Loucy (cell line): ENCODE results near the gene EIF4G3.
"Not testable (repeated sequence)": the region's sequence is repeated elsewhere in the genome, so short reads cannot be mapped to it uniquely, and the experiment has no call there.

Experiments used
- EZH2phosphoT487 ChIP-seq: fragments of 200-600 bp; IDR thresholded peaks from 2 replicates; pipeline ENCODE4 v1.6.1; 2018; ENCODE audit warnings: antibody characterized with exemption, mild to moderate bottlenecking, moderate library complexity, borderline replicate concordance
- TF ChIP-seq, protein P1 (sequence below): fragments of 200-600 bp; sonication (generic); conservative IDR thresholded peaks from 2 replicates; pipeline ENCODE4 v1.5.1; 2014; ENCODE audit warnings: mild to moderate bottlenecking, antibody characterized with exemption, low read length

DNA sequence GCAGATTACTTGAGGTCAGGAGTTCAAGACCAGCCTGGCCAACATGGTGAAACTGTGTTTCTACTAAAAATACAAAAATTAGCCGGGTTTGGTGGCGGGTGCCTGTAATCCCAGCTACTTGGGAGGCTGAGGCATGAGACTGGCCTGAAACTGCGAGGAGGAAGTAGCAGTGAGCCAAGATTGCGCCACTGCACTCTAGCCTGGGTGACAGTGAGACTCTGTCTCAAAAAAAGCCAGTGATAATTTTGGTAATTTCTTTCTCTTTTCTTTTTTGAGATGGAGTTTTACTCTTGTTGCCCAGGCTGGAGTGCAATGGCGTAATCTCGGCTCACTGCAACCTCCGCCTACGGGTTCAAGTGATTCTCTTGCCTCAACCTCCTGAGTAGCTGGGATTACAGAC lies 324.9 kb downstream of the EIF4G3 start:
- TF ChIP-seq, protein P1, sequence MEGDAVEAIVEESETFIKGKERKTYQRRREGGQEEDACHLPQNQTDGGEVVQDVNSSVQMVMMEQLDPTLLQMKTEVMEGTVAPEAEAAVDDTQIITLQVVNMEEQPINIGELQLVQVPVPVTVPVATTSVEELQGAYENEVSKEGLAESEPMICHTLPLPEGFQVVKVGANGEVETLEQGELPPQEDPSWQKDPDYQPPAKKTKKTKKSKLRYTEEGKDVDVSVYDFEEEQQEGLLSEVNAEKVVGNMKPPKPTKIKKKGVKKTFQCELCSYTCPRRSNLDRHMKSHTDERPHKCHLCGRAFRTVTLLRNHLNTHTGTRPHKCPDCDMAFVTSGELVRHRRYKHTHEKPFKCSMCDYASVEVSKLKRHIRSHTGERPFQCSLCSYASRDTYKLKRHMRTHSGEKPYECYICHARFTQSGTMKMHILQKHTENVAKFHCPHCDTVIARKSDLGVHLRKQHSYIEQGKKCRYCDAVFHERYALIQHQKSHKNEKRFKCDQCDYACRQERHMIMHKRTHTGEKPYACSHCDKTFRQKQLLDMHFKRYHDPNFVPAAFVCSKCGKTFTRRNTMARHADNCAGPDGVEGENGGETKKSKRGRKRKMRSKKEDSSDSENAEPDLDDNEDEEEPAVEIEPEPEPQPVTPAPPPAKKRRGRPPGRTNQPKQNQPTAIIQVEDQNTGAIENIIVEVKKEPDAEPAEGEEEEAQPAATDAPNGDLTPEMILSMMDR = not testable (repeated sequence)
- TF ChIP-seq EZH2phosphoT487 = not testable (repeated sequence)
